Ecto neural progenitor cell (in vitro differentiated cells): Measurements from ENCODE around the gene YPEL2.

Source experiments
- DNase-seq: peaks from one replicate; pipeline ENCODE4 v3.0.0-alpha.2; 2018; ENCODE audit warnings: low spot score

The YPEL2 gene

DNA sequence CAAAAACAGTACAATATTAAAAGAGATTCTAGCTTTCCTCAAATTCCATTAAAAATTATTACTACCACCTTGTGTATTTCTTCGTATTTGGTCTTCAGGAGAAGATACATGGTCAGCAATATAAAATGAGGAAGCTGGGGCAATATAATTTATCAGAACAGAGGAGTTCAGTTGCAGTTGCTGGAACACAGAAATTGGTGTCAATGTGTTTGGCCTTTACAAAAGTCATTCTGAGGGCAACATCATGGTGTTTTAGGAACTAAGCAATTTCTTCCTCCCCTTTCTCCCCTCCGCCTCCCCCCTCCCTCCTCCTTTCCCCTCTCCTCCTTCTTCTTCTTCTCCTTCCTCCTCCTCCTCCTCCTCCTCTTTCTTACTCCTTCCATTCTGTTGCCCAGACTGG lies 102.1 kb downstream of the YPEL2 start:
- DNase-seq = no peak

GRCh38 chr17:59434429-59434828 lies 103.0 kb downstream of the YPEL2 start:
- no peak for DNase-seq

DNA sequence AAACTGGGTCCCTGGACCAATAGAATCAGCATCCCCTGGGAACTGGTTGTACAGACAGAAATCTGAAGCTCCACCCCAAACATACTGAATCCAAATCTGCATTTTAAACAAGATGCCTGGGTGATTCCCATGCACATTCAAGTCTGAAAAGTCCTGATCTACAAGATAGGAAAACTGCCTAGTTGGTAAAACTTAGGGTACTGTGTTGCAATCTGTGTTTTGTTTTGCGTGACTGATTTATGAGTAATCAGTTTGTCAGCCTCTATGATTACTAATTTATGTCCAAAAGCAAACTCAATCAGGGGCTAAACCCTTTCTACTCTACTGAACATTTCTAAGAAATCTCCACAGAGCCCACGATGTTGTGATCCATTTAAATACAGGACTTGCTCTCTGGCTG lies 103.8 kb downstream of the YPEL2 start:
- DNase-seq = no peak

DNA sequence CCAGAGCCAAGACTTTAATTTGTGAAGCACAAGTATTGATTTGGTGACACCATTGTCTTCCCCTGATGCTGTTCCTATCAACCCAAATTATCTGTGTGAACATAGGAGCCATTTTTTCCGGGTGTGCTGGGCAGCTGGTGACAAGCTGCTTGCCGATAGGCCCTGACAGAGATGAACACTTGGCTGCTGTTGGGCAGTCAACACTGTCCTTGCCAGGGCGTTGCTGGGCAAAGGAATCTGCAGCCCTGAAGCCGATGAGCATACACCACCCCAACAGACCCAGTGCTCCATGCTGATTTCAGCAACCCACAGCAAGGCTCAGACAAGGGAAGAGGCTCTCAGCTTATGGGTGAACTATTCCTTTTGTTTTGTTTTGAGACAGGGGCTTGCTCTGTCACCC lies 105.4 kb downstream of the YPEL2 start:
- DNase-seq = no peak

GRCh38 chr17:59437791-59438281 lies 106.4 kb downstream of the YPEL2 start:
- DNase-seq = no peak

- DNase-seq = no peak
These were observed 107.8 kb downstream of the YPEL2 start for GRCh38 chr17:59439262-59439661.

DNA sequence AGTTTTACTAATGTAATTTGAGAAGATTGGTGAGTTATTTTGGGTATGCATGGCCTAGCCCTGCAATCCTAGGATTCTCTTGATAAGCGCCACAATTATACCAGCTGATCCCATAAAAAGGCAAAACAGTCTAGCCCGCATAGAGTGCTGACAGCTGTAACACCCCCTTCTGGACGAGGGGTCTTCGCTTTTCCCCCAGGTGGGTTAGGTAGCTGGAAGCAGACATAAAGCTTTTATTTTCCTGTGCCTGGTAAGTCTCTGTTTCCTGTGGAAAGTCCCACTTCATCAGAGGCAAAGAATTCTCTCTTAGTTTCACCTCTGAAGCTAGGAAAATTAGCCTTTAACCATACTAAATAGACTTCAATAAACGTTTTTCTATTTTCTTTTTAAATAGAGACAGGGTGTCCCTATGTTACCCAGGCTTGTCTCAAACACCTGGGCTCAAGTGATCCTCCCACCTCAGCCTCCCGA lies 108.3 kb downstream of the YPEL2 start:
- no peak for DNase-seq

- DNase-seq = peak; percentile 91
These were observed 109.5 kb downstream of the YPEL2 start for GRCh38 chr17:59440757-59441463.

GRCh38 chr17:59441464-59442096 lies 110.1 kb downstream of the YPEL2 start:
- DNase-seq = no peak

DNA sequence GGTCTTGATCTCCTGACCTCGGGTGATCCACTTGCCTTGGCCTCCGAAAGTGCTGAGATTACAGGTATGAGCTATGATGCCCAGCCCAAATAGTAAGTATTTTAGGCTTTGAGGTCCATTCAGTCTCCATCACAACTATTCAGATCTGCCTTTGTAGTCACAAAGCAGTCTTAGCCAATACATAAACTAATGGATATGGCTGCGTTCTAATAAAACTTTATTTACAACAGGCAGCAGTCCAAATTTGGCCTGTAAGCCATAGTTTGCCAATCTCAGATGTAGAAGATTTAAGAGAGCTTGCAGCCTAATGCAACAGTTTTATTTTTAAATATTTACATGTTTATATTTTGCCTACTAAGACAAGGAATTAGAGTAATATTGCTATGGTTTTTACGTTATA lies 111.7 kb downstream of the YPEL2 start:
- no peak for DNase-seq
